Loucy (cell line): ENCODE results near the gene SOWAHC.
"Not testable (repeated sequence)": the region's sequence is repeated elsewhere in the genome, so short reads cannot be mapped to it uniquely, and the experiment has no call there.

ENCODE experiments used
- H2AFZ ChIP-seq: fragments of 200-600 bp; sonication (generic); 2 replicates; pipeline ENCODE4 v1.6.0; 2016; ENCODE audit warnings: antibody characterized with exemption, mild to moderate bottlenecking, low read length, moderate library complexity
- H3F3A ChIP-seq: fragments of 200-600 bp; 2 replicates; pipeline ENCODE4 v1.6.0; 2016; ENCODE audit warnings: antibody characterized with exemption, low read depth, mild to moderate bottlenecking
- H3K27me3 ChIP-seq: fragments of 200-600 bp; sonication (generic); 2 replicates; pipeline ENCODE4 v1.6.1; 2014; ENCODE audit warnings: low read length, mild to moderate bottlenecking; ENCODE audit not compliant: insufficient read depth, poor library complexity, severe bottlenecking
- H3K36me3 ChIP-seq: fragments of 200-600 bp; sonication (generic); 2 replicates; pipeline ENCODE4 v1.6.1; 2016; ENCODE audit warnings: low read length; ENCODE audit not compliant: insufficient read depth
- H3K4me1 ChIP-seq: fragments of 200-600 bp; sonication (generic); 2 replicates; pipeline ENCODE4 v1.5.1; 2014; ENCODE audit warnings: low read length, mild to moderate bottlenecking; ENCODE audit not compliant: insufficient read depth, poor library complexity, severe bottlenecking
- H3K4me2 ChIP-seq: fragments of 200-600 bp; sonication (generic); 2 replicates; pipeline ENCODE4 v1.6.0; 2014; ENCODE audit warnings: antibody characterized with exemption, low read length, low read depth, mild to moderate bottlenecking; ENCODE audit not compliant: poor library complexity, severe bottlenecking
- H3K4me3 ChIP-seq: fragments of 200-600 bp; sonication (generic); 2 replicates; pipeline ENCODE4 v1.5.1; 2014; ENCODE audit warnings: low read length, mild to moderate bottlenecking, mixed read lengths; ENCODE audit not compliant: poor library complexity, severe bottlenecking
- H3K79me2 ChIP-seq: fragments of 200-600 bp; sonication (generic); 2 replicates; pipeline ENCODE4 v1.6.1; 2014; ENCODE audit warnings: low read length; ENCODE audit not compliant: insufficient read depth
- H3K9ac ChIP-seq: fragments of 200-600 bp; sonication (generic); 2 replicates; pipeline ENCODE4 v1.6.0; 2014; ENCODE audit warnings: mild to moderate bottlenecking, low read depth, low read length, moderate library complexity; ENCODE audit not compliant: poor library complexity, severe bottlenecking
- H3K9me2 ChIP-seq: fragments of 200-600 bp; sonication (generic); replicated peaks from 2 replicates; pipeline ENCODE4 v1.6.1; 2016; ENCODE audit warnings: low read depth, low read length, mixed read lengths
- H3K9me3 ChIP-seq: fragments of 200-600 bp; sonication (generic); 2 replicates; pipeline ENCODE4 v1.6.1; 2014; ENCODE audit warnings: mild to moderate bottlenecking, antibody characterized with exemption, low read length, low read depth; ENCODE audit not compliant: insufficient read depth
- H4K20me1 ChIP-seq: fragments of 200-600 bp; sonication (generic); 2 replicates; pipeline ENCODE4 v1.6.0; 2014; ENCODE audit warnings: antibody characterized with exemption, low read length, mild to moderate bottlenecking; ENCODE audit not compliant: insufficient read depth, poor library complexity, severe bottlenecking
- CTCF ChIP-seq: fragments of 200-600 bp; sonication (generic); conservative IDR thresholded peaks from 2 replicates; pipeline ENCODE4 v1.5.1; 2014; ENCODE audit warnings: mild to moderate bottlenecking, antibody characterized with exemption, low read length
- EZH2phosphoT487 ChIP-seq: fragments of 200-600 bp; IDR thresholded peaks from 2 replicates; pipeline ENCODE4 v1.6.1; 2018; ENCODE audit warnings: antibody characterized with exemption, mild to moderate bottlenecking, moderate library complexity, borderline replicate concordance

The SOWAHC gene

GRCh38 chr2:109636317-109636716 is 22.2 kb downstream of the SOWAHC start:
- H2AFZ ChIP-seq: no peak overlapping the region
- no peaks in the 10 kb centered on the region for H3K36me3 ChIP-seq
- H4K20me1 ChIP-seq: no peaks in the 10 kb centered on the region
- no peak overlapping the region for H3K9ac ChIP-seq
- no peaks in the 10 kb centered on the region for H3K79me2 ChIP-seq
- no peak overlapping the region for H3K4me3 ChIP-seq
- no peaks in the 10 kb centered on the region for H3K9me2 ChIP-seq
- no peaks in the 10 kb centered on the region for H3K27me3 ChIP-seq
- TF ChIP-seq CTCF (no peak), EZH2phosphoT487 (no peak)
- no peak overlapping the region for H3K4me2 ChIP-seq
- H3K4me1 ChIP-seq: no peaks in the 10 kb centered on the region
- no peaks in the 10 kb centered on the region for H3K9me3 ChIP-seq
- H3F3A ChIP-seq: no peaks in the 10 kb centered on the region

- TF ChIP-seq CTCF: no peak
- no peak for TF ChIP-seq EZH2phosphoT487
- no peak overlapping the region for H3K4me3 ChIP-seq
- no peaks in the 10 kb centered on the region for H3K79me2 ChIP-seq
- H3K9me3 ChIP-seq: no peaks in the 10 kb centered on the region
- H3K9me2 ChIP-seq: no peaks in the 10 kb centered on the region
- H2AFZ ChIP-seq: no peak overlapping the region; the same call in 1 of the 2 replicates
- no peaks in the 10 kb centered on the region for H3F3A ChIP-seq
- no peaks in the 10 kb centered on the region for H3K4me1 ChIP-seq
- H3K27me3 ChIP-seq: no peaks in the 10 kb centered on the region
- no peaks in the 10 kb centered on the region for H3K36me3 ChIP-seq
- H4K20me1 ChIP-seq: no peaks in the 10 kb centered on the region
- no peak overlapping the region for H3K9ac ChIP-seq
- H3K4me2 ChIP-seq: no peak overlapping the region
These were observed 23.8 kb downstream of the SOWAHC start for GRCh38 chr2:109637749-109638570.

GRCh38 chr2:109638795-109639194 is 24.6 kb downstream of the SOWAHC start:
- no peaks in the 10 kb centered on the region for H3K9me2 ChIP-seq
- no peaks in the 10 kb centered on the region for H3K36me3 ChIP-seq
- no peaks in the 10 kb centered on the region for H3K4me1 ChIP-seq
- H2AFZ ChIP-seq: no peak overlapping the region
- H3K79me2 ChIP-seq: no peaks in the 10 kb centered on the region
- H3K9ac ChIP-seq: no peak overlapping the region
- H3K4me2 ChIP-seq: no peak overlapping the region
- no peaks in the 10 kb centered on the region for H3K27me3 ChIP-seq
- TF ChIP-seq EZH2phosphoT487 (no peak), CTCF (no peak)
- H3F3A ChIP-seq: no peaks in the 10 kb centered on the region
- H3K9me3 ChIP-seq: no peaks in the 10 kb centered on the region
- no peak overlapping the region for H3K4me3 ChIP-seq
- H4K20me1 ChIP-seq: no peaks in the 10 kb centered on the region

GRCh38 chr2:109640000-109640399 is 25.8 kb downstream of the SOWAHC start:
- H4K20me1 ChIP-seq, H3K4me3 ChIP-seq, H3K27me3 ChIP-seq, H3K36me3 ChIP-seq, H3K9me2 ChIP-seq, H3K79me2 ChIP-seq, H3K4me2 ChIP-seq, H3K9me3 ChIP-seq, H3F3A ChIP-seq, H3K4me1 ChIP-seq, H2AFZ ChIP-seq, H3K9ac ChIP-seq: not testable (repeated sequence)
